Stimulated activated CD4-positive, alpha-beta T cell treated with anti-CD3 and anti-CD28 coated beads, Interleukin-4, amount 100 ng/mL, for 1 hour (primary cell): ENCODE data around the gene CAND2.
"Not testable (repeated sequence)": the region's sequence is repeated elsewhere in the genome, so short reads cannot be mapped to it uniquely, and the experiment has no call there.

Experiments used
- DNase-seq: peaks from one replicate; pipeline ENCODE4 v3.0.0-alpha.2; 2020

Gene CAND2

DNA sequence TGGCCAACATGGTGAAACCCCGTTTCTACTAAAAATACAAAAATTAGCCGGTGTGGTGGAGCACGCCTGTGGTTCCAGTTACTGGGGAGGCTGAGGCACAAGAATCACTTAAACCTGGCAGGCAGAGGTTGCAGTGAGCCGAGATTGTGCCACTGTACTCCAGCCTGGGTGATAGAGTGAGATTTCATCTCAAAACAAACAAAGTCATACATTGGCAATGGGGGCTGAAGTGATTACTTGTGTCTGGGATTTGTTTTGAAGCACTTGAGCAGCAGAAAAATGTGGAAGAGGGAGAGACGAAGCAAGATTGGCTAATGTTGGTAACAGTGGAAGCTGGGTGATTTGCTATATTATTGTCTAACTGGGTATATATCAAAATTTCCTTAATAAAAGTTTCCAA, 24.0 kb upstream of the CAND2 start:
- no peak for DNase-seq

DNA sequence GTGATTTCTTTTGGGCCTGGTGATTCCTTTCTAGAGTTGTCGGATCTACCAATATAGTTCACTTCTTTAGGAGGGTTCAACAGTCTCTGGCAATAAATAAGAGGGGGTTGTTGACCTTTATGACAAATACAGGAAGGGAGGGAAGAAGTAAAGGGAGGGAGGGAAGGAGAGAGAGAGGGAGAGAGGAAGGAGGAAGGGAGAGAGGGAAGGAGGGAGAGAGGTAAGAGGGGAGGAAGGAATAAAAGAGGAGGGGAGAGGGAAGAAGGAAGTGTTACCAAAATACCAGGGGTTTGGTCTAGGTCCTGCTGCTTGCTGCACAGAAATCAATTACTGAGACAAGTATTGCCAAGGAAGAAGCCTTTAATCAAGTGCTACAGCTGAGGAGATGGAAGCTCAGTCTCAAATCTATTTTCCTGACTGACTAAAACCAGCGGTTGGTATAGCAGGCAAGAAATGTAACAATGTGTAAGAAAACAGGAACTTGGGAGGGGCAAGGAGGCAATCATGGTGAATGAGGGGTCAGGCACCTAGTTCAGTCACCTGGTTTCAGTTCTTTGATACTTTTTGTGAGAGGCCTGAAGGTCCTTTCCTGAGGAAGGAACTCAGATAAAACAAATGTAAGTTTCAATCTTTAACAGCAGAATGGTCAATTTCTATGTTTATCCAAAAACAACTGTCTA, 23.3 kb upstream of the CAND2 start:
- no peak for DNase-seq

DNA sequence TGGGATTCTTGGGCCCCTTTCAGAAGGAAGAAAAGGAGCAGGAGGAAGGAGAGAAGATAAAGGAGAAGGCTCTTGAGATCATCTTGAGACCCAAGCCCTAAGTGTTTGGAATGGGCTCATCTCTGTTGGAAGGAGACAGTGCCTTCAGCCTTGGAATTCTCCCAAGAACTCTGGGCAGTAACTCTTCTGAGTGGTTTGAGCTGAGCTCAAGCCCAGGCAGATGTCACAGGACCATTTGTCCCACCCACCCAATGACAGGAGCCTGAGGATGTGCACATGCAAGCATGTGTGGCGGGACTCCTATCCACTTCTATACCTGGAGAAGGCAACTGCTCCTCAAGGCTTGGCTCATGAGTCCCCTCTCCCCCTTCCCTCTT, 22.8 kb upstream of the CAND2 start:
- DNase-seq = no peak

DNA sequence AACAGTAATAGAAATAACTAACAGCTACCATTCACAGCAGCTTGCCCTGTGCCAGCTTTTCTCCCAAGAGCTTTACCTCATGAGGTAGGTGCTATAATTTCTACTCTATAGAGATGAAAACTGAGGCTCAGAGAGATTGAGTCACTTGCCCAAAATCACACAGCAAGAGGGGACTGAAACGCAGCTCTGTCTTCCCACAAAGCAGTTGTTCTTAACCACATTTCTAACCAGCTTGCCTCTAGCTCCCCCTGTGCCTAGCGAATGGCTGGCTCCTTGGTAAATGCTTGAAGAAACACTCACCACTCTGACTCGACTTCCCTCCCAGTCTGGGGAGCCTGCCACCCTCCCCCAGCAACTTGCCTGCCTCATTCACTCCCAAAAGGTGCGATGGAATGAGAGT, 21.9 kb upstream of the CAND2 start:
- no peak for DNase-seq

DNA sequence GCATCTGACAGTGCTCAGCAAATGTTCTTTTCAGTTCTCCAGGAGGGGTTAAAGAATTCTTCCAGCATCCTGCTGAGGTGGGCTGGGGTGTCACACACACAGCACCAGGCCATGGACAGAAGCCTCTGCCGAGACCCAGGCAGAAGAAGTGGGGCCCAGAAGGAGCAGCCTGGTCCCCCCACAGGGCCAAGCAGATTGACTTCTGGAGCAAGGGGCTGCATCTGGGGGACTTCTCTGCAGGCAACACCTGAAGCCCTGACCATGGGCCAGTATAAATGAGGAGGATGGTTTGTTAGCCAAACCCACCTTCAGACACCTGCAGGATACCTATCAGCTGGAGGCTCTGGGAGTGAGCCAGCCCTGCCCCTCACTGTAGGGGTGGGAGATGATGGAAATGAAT, 21.3 kb upstream of the CAND2 start:
- no peak for DNase-seq

DNA sequence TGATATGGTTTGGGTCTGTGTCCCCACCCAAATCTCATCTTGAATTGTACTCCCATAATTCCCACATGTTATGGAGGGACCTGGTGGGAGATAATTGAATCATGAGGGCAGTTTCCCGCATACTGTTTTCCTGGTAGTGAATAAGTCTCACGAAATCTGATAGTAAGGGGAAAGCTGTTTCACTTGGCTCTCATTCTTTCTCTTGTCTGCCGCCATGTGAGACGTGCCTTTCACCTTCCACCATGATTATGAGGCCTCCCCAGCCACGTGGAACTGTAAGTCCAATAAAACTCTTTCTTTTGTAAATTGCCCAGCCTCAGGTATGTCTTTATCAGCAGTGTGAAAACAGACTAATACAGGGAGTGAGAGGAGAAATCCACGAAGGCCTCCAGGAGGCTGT, 20.5 kb upstream of the CAND2 start:
- DNase-seq = not testable (repeated sequence)

DNA sequence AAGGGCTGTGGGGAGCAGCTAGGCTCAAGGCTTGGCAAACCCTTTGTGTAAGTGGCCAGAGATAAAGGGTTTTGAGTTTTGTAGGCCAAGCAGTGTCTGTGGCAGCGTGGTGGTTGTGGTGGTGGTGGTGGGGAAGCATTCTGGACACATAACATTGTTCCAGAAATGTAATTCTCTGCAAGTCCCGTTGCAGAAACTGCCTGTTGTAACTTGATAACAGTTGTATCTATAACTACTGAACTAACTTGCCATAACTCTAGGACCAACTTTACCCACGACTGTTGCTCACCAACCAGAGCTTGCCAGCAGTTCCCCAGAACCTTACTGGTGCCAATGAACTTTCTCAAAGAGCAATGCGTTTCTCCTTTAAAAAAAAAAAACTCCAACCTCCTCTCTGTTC, 19.3 kb upstream of the CAND2 start:
- DNase-seq = no peak

DNA sequence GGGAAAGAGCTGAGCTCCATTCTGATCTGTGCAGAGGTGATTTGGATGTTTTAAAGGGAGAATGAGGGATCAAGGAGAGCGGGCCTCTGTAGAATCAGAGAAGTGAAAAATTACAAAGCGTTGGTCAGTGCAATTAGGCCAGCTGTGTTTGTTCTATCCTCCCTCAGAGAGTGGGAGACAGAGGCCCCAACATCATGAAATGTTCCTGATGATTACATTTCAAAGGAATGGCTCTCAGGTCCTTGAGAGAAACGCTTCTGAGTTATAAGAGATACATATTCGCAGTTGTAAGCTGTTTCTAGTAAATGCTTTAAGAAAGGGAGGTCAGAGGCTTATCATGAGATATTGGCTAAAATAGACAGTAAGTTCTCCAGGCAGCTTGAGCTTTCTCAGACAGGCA, 15.7 kb upstream of the CAND2 start:
- no peak for DNase-seq

DNA sequence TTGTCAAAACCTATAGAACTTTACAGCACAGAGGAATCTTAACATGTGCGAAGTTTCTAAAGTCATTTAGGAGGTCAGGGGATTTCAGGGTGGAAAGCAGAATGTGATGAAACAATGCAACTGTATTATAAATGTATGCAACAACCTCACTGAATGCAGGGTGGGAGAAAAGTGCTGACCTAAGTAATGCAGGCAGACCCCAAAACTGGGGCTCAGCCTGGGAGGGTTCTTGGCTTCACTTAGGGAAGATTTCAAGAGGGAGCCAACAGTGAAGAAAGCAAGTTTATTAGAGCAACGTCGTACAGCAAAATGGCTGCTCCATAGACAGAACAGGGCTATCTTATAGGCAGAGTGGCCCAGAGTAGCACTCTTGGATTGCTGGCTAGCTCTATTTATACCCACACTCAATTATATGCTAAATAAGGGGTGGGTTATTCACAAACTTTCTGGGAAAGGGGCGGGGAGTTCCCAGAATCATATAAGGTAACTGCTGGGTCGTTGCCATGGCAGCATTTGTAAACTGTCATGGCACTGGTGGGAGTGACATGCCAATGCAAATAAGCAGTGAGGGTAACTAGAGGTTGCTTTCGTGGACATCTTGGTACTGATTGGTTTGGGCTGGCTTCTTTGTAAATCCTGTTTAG, 14.2 kb upstream of the CAND2 start:
- no peak for DNase-seq

DNA sequence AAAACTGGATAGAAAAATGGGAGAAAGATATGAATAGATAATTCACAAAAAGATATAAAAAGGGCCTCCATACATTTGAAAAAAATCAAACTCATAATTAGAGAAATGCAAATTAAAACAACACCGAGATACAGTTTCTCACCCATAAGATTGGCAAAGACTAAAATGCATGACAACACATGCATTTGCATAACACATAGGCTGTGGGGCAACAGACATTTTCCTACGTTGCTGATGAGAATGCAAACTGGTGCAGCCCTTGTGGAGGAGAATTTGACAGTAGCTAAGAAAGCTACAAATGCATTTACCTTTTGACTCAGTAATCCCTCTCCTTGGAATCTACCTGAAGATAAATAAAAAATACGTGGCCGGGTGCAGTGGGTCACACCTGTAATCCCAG, 11.4 kb upstream of the CAND2 start:
- DNase-seq = no peak

DNA sequence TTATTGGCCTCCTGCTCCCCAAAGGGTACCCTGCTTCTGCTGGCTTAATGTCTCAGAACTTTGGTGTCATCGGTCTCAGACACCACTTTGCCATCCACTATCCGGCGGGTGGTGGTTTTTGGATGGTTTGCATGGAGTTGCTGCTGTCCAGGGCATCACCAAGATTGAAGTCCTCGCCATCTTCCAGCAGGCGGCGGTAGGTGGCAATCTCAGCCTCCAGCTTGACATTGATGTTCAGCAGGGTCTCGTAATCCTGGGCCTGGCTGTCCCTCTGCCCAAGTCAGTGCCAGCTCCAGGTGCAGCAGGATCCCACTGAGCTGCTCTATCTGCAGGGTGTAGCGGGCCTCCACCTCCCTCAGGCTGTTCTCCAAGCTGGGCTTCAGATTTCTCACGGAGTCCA, 9.1 kb upstream of the CAND2 start:
- peak; percentile 66 for DNase-seq

DNA sequence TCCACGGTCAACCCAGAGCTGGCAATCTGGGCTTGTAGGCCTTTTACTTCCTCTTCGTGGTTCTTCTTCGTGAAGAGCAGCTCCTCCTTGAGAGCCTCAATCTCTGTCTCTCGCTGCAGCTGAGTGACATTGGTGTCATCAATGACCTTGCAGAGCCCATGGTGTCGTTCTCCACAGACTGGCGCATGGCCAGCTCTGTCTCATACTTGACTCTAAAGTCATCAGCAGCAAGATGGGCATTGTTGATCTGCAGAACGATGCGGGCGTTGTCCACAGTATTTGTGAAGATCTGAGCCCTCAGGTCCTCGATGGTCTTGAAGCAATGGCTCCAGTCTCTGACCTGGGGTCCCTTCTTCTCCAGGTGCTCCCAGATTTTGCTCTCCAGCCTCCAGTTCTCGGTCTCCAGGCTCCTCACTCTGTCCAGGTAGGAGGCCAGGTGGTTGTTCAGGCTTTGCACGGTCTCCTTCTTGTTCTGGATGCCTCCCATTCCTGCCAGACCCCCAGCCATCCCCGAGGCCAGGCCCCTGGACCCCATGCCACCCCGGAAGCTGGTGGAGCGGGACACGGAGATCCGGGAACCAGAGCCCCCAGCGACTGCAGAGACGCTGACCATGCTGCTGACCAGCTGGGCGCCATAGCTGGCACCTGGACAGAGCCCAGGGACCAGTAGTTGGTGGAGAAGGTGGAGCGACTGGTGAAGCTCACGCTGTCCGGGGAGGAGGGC, 8.4 kb upstream of the CAND2 start:
- DNase-seq = not testable (repeated sequence)

DNA sequence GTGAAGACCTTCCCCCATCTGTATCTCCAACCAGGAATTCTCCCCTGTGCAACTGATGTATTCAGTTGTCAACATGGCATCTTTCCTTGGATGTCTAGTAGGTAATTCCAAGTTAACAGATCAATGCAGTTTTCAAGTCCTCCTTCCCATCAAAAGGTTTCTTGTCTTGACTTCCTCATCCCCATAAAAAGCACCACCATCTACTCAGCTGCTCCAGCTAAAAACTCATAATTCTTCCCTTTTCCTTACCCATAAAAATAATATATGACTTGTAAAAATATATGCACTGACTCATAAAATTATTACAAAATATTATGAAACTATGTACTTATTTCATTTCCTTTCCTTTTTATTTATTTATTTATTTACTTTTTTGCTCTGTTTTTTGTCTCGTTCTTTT, 5.0 kb upstream of the CAND2 start:
- no peak for DNase-seq

DNA sequence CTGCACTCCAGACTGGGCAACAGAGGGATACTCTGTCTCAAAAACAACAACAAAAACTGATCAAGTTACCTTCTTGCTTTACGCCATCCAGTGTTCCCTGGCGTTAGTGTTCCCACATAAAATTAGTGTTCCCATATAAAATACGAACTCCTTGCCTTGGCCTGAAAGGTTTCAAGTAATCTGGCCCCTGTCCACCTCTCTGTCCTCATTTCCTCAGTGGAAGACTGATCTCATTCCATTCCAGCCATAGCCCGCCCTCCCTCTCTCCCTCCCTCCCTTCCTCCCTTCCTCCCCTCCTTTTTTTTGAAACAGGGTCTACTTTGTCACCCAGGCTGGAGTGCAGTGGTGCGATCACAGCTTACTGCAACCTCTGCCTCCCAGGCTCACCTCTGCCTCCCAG, 2.8 kb upstream of the CAND2 start:
- no peak for DNase-seq

DNA sequence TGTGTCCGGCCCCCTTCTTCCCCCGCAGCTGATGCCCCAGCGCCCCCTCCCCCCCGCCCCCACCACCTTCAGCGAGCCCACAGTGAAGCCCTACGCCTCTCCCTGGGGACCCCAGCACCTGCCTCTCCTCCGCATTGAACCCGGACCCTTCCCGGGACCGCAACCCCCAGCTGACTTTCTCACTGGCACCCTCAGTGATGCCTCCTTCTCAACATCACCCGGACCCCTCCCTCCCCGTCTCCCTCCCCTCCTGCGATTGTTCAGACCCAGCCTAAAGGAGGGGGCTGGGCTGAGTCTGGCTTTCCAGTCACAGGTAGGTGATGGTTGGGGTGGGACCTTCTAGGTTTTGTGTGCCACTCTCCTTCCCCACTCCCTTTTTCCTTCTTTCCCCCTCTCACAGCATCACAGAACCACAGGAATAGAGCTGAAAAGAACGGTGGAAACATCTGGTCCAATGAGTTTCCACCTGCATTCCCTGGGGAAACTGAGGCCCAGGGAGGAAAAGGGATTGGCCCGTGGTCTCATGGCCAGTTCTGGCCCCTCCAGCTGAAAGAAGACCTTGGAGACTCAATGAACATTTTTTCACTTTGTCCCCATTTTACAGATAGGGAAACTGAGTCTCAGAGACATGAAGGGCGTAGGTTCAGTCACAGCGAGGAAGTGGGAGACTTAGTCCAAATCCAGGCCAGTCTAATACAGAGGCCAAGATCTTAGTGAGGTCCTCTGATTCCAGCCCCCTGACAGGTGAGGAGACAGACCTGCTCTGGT, 828 bp downstream of the CAND2 start:
- DNase-seq = no peak

DNA sequence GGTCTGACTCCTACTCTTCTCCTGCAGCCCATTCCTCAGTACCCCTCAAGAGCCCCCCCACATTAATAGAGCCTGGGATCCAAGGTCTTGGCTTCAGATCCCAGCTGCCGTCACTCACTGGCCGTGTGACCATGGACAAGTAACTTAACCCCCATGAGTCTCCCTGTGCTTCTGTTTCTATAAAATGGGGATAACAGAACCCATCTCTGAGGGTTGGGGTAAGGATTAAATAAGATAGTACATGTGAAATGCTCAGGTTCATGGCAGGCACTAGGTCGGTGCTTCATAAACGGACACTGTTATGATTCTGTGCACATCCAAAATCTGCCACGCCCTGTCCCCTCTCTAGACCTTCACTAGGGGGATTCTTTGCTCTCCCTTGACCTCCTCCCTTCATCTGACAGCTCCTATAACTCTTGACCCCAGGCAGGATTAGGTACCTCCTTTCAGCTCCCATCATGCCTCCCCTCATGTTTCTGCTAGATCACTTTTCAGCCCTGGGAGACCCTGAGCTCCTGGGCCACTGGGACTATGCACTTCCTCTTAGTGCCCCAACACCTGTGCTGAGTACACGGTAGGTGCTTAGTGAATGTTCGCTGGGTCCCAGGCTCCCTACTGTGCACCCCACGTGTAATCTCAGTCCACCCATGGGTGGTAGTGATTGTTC, 1.5 kb downstream of the CAND2 start:
- DNase-seq = no peak

DNA sequence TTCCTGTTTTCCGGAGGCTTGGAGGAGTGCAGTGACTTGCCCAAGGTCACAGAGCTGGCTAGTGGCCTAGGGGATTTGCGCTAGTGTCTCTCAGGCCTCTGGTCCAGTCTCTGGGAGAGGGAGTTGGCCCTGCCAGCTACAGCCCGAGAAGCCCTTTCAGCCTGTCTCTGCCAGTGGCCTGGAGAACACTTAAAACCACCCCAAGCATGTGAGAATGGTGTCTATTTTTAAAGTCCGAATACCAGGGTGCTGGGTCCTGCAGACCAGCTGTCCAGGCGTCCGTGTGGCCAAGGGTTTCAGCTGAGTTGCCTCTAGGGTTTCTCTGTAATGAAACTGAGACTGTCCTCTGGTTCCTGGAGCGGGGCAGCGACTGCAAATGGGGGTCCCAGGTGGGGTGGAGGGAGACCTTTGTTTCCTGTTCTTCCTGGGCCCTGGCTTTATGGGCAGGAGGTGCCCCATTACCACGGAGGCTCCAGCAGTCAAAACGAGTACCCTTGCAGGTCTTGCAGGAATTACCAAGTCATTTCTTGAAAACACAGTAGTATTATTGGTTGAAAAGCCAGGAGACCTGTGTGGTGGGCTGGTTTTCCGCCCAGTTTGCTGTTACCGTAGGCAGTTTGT, 2.2 kb downstream of the CAND2 start:
- DNase-seq = no peak

DNA sequence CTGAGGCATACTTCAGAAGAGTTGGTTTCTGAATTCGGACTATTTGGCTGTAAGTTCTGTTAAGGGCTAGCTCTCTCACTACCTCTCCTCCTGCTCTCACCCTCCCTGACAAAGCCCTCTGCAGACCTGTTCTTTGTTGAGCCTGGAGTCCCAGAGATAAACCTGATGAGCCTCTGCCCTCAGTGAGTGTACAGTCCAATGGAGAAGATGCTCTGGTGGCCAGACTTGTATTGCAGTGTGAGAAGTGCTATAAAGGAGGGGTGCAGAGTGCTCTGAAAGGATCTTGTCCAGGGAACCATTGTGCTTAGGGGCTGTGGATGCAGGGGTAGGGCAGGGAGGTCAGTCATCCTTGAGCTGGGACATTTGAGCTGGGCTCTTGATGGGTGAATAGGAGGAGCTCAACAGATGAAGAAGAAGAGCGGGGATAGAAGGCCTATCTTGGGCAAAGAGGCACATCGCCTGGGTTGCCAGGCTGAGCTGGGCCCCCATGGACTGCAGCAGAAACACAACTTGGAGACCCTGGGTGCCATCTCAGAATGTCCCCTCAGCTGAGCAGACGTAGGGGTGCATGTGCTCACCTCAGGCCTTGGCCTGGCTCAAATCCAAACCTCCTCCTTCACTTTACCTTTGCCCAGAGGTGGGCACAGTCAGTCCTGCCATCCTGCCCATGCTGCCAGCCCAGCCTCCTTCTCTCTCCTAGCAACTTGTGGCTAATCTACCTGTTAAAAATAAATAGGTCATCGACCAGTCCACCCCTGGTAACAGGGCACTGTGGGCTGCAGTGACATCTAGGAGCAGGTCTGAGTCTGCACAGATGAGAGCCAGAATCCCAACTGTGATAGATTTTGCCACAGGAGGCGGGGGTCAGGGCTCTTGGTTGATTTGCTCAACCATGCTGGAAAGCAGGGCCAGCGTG, 3.3 kb downstream of the CAND2 start:
- DNase-seq = no peak

DNA sequence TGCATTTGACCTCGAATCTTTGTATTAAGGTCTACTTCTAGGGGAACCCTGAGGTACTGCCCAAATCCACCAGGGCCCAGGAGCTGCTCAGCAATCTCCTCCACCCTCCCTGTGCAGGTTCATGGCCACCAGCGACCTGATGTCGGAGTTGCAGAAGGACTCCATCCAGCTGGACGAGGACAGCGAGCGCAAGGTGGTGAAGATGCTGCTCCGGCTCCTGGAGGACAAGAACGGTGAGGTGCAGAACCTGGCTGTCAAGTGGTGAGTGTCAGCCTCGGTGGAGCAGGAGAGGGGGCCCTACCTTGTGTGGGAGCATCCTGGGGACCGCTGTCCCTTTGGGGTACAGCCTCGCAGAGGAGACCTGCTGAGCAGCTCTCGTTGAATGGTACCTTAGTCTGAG, 6.9 kb downstream of the CAND2 start:
- no peak for DNase-seq

DNA sequence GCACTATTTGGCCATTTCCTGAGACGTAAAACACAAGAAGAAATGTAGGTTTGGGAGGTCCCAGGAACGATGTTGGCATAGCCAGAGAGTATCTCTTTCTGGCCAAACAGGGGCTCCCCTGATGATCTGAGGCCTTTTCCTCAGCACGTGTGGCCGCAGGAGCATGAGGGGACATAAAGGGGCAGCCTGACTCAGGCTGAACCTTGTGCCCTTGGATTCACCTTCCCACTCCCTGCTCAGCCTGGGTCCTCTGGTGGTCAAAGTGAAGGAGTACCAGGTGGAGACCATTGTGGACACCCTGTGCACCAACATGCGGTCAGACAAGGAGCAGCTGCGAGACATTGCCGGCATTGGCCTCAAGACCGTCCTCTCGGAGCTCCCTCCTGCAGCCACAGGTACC, 10.6 kb downstream of the CAND2 start:
- DNase-seq = no peak

DNA sequence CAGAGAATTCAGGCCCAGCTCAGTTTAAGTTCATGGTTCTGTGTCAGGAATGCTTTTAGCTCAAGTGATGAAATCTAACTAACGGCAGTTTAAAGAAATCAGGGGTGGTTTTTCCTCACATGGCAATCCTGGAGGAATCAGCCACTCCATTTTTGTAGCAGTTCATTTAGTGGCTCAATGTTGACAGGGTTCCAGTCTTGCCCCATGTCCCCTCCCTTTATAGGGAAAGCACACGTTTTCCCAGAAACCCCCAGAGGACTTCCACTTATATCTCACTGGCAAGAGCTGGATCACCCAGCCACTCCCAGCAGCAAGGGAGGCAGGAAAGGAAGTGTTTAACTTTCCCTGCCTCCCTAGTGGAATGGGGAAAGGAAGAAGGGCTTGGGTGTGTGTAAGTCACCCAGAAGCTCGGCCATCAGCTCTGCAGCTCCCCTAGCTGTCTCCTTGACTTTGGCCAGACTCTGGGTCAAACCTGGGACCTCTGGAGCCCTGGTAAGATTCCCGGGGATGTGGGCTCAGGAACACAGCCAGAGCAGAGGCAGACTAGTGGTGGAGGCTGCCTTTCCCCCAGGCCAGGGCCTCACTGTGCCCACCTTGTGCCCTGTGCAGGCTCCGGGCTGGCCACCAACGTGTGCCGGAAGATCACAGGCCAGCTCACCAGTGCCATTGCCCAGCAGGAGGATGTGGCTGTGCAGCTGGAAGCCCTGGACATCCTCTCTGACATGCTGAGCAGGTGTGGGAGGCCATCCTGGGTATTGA, 11.3 kb downstream of the CAND2 start:
- no peak for DNase-seq
